HG03520 (cell line): ENCODE results near the gene FBN3.
"Not testable (repeated sequence)": the region's sequence is repeated elsewhere in the genome, so short reads cannot be mapped to it uniquely, and the experiment has no call there.

Experiments
- ATAC-seq: cut with Tn5 transposase; IDR thresholded peaks from one replicate; pipeline ENCODE4 v1.9.1; 2021; ENCODE audit warnings: mild to moderate bottlenecking, moderate library complexity; ENCODE audit not compliant: unreplicated experiment

Gene FBN3

GRCh38 chr19:8025316-8025715 lies 124.1 kb downstream of the FBN3 start:
- ATAC-seq: no peak

GRCh38 chr19:8024256-8024655 lies 125.1 kb downstream of the FBN3 start:
- not testable (repeated sequence) for ATAC-seq

- ATAC-seq: no peak
These were observed 126.0 kb downstream of the FBN3 start for GRCh38 chr19:8023371-8023770.

- ATAC-seq: no peak
These were observed 127.1 kb downstream of the FBN3 start for GRCh38 chr19:8022275-8022674.

- no peak for ATAC-seq
These were observed 128.0 kb downstream of the FBN3 start for GRCh38 chr19:8021374-8021773.

- no peak for ATAC-seq
These were observed 128.7 kb downstream of the FBN3 start for GRCh38 chr19:8020681-8021080.

GRCh38 chr19:8017808-8018207 lies 131.6 kb downstream of the FBN3 start:
- ATAC-seq: no peak
